NCI-H2107 (cell line): ENCODE measurements around the gene DSCAML1.

ENCODE experiments used
- DNase-seq: peaks from one replicate; lab custom pipeline; 2025; lab: John Stamatoyannopoulos, UW

The DSCAML1 gene

GRCh38 chr11:117378976-117379865 lies 417.8 kb downstream of the DSCAML1 start:
- DNase-seq = no peak
